GM06990 (cell line): Measurements from ENCODE around the gene GPR160.

Source experiments
- DNase-seq: peaks from one replicate; pipeline ENCODE4 v3.0.0-alpha.2; 2011; ENCODE audit not compliant: insufficient read length; ENCODE audit errors: extremely low read depth
- H3K27me3 ChIP-seq: replicated peaks from 2 replicates; pipeline ENCODE4 v1.6.0; 2011; ENCODE audit warnings: low read length; ENCODE audit not compliant: control insufficient read depth, insufficient read depth
- H3K36me3 ChIP-seq: 2 replicates; pipeline ENCODE4 v1.5.1; 2011; ENCODE audit warnings: low read length; ENCODE audit not compliant: control insufficient read depth, insufficient read depth
- H3K4me3 ChIP-seq: replicated peaks from 2 replicates; pipeline ENCODE4 v1.5.1; 2011; ENCODE audit warnings: low read depth, mild to moderate bottlenecking, control low read depth, low read length
- CTCF ChIP-seq: IDR thresholded peaks from 2 replicates; pipeline ENCODE4 v1.5.1; 2011; ENCODE audit warnings: low read length, control low read depth, mild to moderate bottlenecking, inconsistent platforms; ENCODE audit not compliant: insufficient read depth, poor library complexity, severe bottlenecking

The GPR160 gene

DNA sequence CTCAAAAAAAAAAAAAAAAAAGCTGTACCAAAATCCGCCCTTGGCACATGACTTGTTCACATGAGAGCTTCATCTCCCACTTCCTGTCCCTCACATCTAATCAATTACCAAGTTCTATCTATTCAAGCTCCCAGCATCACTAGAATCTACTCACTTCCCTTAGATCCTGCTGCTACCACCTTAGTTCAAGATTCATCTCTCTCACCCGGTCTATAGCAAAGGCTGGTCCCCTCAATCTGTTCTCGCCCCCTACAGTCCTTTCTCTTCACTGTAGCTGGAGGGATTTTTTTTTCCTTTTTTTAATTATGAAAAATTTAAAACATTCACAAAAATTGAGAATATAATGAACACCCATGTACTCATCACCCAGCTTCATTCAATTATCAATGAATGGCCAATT, 16.7 kb upstream of the GPR160 start:
- no peak overlapping the region for H3K4me3 ChIP-seq
- TF ChIP-seq CTCF = peak; percentile 32
- DNase-seq = no peak
- no peaks in the 10 kb centered on the region for H3K36me3 ChIP-seq
- H3K27me3 ChIP-seq = no peaks in the 10 kb centered on the region

DNA sequence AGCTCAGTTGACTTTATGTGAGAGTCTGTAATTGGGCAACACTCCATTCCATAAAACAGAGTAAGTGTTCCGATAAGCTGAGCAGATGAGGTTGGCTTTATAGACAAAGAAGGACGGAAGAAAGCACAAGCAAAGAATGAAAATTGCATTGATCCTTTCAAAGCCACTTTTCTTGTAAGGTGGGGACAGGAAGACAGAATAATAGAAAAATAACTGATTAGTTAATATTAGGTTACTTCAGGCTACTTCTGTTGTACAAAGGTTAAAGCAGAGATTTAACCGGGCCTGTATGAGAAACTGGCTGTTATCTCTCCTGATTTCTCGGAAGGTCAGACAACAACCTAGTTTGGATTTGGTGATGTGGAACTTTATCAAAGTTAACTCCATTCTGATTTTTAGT, 15.5 kb upstream of the GPR160 start:
- DNase-seq = no peak
- no peaks in the 10 kb centered on the region for H3K27me3 ChIP-seq
- TF ChIP-seq CTCF = no peak
- H3K4me3 ChIP-seq = no peak overlapping the region
- no peaks in the 10 kb centered on the region for H3K36me3 ChIP-seq

- H3K36me3 ChIP-seq = no peaks in the 10 kb centered on the region
- TF ChIP-seq CTCF = no peak
- DNase-seq = no peak
- H3K27me3 ChIP-seq = no peaks in the 10 kb centered on the region
- H3K4me3 ChIP-seq = no peak overlapping the region
These were observed 14.6 kb upstream of the GPR160 start for GRCh38 chr3:170023165-170023564.

- no peak for TF ChIP-seq CTCF
- DNase-seq = no peak
- Histone ChIP-seq H3K4me3 (no peak overlapping the region), H3K36me3 (no peaks in the 10 kb centered on the region), H3K27me3 (no peaks in the 10 kb centered on the region)
These were observed 13.2 kb upstream of the GPR160 start for GRCh38 chr3:170024581-170024980.

DNA sequence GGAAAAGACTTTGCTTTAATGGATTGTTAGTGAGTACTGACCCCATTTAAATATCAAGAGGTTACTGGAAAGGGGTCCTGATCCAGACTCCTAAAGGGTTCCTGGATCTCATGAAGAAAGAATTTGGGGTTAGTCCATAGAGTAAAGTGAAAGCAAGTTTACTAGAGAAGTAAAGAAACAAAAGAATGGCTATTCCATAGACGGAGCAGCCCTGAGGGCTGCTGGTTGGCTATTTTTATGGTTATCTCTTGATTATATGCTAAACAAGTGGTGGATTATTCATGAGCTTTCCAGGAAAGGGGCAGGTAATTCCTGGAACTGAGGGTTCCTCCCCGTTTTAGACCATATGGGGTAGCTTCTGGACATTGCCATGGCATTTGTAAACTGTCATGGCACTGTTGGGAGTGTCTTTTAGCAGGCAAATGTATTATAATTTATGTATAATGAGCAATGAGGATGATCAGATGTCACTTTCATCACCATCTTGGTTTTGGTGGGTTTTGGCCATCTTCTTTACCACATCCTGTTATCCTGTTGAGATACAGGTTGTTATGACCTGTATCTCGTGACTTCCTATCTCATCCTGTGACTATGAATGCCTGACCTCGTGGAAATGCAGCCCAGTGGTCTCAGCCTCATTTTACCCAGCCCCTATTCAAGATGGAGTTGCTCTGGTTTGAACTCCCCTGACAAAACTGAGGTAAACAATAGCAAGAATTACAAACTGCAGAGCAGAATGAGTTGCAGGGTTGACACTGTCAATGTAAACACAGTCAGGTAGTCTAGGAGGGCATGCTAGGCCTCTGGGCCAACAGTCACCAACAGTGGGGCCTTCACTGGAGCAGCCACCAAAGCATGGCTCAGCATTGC, 10.3 kb upstream of the GPR160 start:
- DNase-seq = no peak
- H3K4me3 ChIP-seq = no peak overlapping the region
- no peaks in the 10 kb centered on the region for H3K27me3 ChIP-seq
- H3K36me3 ChIP-seq = no peaks in the 10 kb centered on the region
- no peak for TF ChIP-seq CTCF
